Omental fat pad (tissue), 4 donors: ENCODE results near the gene DAGLA. TPM values are rescaled to one million over a fixed set of nuclear protein-coding genes. Genes with fewer than 3 reads are reported as not detected.

Experiments used
- ATAC-seq: fragments of 150-250 bp; one replicate; pipeline ENCODE4 v1.9.1; 2016; ENCODE audit warnings: mild to moderate bottlenecking, moderate library complexity; ENCODE audit not compliant: low FRiP score
- DNase-seq: peaks from one replicate; pipeline ENCODE4 v3.0.0-alpha.2; 2019; ENCODE audit warnings: low spot score
- CTCF ChIP-seq, 3 donors: fragments of 450-650 bp; IDR thresholded peaks; one replicate each; pipeline ENCODE4 v1.5.1; 2016 to 2017; ENCODE audit warnings: antibody characterized with exemption in 3 of 3, mild to moderate bottlenecking in 3 of 3, moderate library complexity in 2 of 3
- total RNA-seq, 4 donors: library from RNA; depleted of rRNA; stranded (reverse); fragments of >200 nt; gene quantifications; one replicate each; pipeline ENCODE4 v1.1.0, GENCODE V29; 2016

DAGLA gene
- total RNA-seq, 4 donors from 2014 or later = 1.4 to 4.6 (median 2.8) TPM

GRCh38 chr11:61639816-61640443 is 40.3 kb upstream of the DAGLA start:
- no peak for ATAC-seq
- DNase-seq = no peak
- no peak for TF ChIP-seq CTCF (IDR thresholded peaks at IDR 0.05)

- ATAC-seq (no peak), DNase-seq (no peak)
- TF ChIP-seq CTCF (IDR thresholded peaks at IDR 0.05) = no peak
These were observed 38.0 kb upstream of the DAGLA start for GRCh38 chr11:61642162-61642561.

GRCh38 chr11:61645179-61645868 is 34.9 kb upstream of the DAGLA start:
- no peak for TF ChIP-seq CTCF (IDR thresholded peaks at IDR 0.05)
- DNase-seq (no peak), ATAC-seq (no peak)

- DNase-seq (no peak), ATAC-seq (no peak)
- no peak for TF ChIP-seq CTCF (IDR thresholded peaks at IDR 0.05)
These were observed 32.7 kb upstream of the DAGLA start for GRCh38 chr11:61647529-61647928.

GRCh38 chr11:61650781-61651571 is 29.2 kb upstream of the DAGLA start:
- ATAC-seq (no peak), DNase-seq (no peak)
- no peak for TF ChIP-seq CTCF (IDR thresholded peaks at IDR 0.05)

- no peak for TF ChIP-seq CTCF (IDR thresholded peaks at IDR 0.05)
- ATAC-seq (no peak), DNase-seq (no peak)
These were observed 28.1 kb upstream of the DAGLA start for GRCh38 chr11:61652135-61652534.
